HG03175 (cell line): ENCODE data around the gene NUMA1.

Source experiments
- ATAC-seq: cut with Tn5 transposase; IDR thresholded peaks from one replicate; pipeline ENCODE4 v1.9.1; 2021; ENCODE audit warnings: mild to moderate bottlenecking, moderate library complexity; ENCODE audit not compliant: unreplicated experiment

Gene NUMA1

GRCh38 chr11:72102946-72103753 lies 22.8 kb upstream of the NUMA1 start, which contains the start of gene LAMTOR1:
Gene LAMTOR1, minus strand, starts transcription at chr11:72103297. Its CDS starts 73 bp downstream, at chr11:72103224.
- ATAC-seq = peak; percentile 92

GRCh38 chr11:72102631-72102945 lies 22.2 kb upstream of the NUMA1 start:
- no peak for ATAC-seq

GRCh38 chr11:72102162-72102561 lies 21.8 kb upstream of the NUMA1 start:
- ATAC-seq = no peak

- ATAC-seq = no peak
Observed at GRCh38 chr11:72100462-72100861, 20.1 kb upstream of the NUMA1 start.

DNA sequence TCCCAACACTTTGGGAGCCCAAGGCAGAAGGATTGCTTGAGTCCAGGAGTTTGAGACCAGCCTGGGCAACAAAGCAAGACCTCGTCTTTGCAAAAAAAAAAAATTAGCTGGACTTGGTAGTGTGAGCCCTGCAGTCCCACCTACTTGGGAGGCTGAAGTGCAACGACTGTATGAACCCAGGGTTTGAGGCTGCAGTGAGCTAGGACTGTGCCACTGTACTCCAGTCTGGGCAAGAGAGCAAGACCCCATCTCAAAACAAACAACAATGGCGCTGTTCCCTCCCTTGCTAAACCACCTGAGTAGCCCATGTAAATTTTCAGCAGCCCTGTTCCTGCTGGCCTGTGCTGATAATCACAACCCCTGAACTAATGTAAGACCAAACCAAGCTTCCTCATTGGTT lies 19.7 kb upstream of the NUMA1 start:
- ATAC-seq = no peak

GRCh38 chr11:72098741-72099140 lies 18.4 kb upstream of the NUMA1 start:
- no peak for ATAC-seq

GRCh38 chr11:72091292-72091691 lies 10.9 kb upstream of the NUMA1 start:
- ATAC-seq = no peak

- ATAC-seq = no peak
Observed at GRCh38 chr11:72088076-72088808, 7.9 kb upstream of the NUMA1 start.

GRCh38 chr11:72085621-72086351 lies 5.4 kb upstream of the NUMA1 start:
- no peak for ATAC-seq

GRCh38 chr11:72084965-72085364 lies 4.6 kb upstream of the NUMA1 start:
- ATAC-seq = no peak

- ATAC-seq = no peak
Observed at GRCh38 chr11:72084076-72084475, 3.7 kb upstream of the NUMA1 start.

DNA sequence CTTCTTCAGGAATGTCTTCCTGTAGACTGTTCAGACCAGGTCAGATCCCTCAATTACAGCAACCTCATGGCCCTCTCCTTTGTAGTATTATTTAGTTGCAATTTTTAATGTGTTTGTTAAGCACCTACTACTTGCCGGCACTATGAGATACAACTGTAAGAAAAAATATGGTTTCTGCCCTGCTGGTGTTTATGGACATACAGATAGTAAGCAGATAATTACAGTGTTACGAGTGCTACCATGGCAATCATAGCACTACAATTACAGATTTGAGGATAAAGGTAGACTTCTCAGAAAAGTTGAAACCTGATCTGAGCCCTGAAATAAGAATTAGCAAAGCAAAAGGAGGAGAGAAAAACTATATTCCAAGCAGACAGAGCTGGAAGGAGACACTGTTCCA lies 3.1 kb upstream of the NUMA1 start:
- ATAC-seq = no peak

GRCh38 chr11:72081821-72082453 lies 1.6 kb upstream of the NUMA1 start:
- ATAC-seq = no peak

GRCh38 chr11:72081184-72081644 lies 872 bp upstream of the NUMA1 start:
- no peak for ATAC-seq

DNA sequence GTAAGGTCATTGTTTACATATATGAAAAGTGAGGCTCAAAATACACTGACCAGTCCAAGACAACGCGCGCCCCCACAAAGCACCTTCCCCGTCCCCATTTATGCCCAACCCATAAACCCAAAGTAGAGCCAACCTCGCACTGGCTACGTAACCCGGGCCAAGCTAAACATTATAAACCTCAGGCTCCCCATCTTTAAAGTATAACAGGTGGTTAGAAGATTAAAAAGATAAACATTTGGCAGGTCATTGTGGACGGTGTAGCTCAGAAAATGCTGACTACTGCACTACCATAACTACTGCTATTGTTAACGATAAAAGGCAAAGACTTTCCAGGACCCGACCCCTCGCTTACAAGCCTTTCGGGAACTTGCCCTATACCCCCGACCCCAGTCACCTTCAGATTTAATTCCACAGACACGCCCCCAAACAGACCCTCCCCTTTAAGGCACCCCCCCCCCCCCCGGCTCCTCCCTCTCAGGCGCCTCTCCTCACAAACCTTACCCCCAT lies 470 bp downstream of the NUMA1 start:
- ATAC-seq = no peak

GRCh38 chr11:72078477-72078876 lies 1.9 kb downstream of the NUMA1 start:
- ATAC-seq = no peak

- ATAC-seq = no peak
Observed at GRCh38 chr11:72075756-72076155, 4.6 kb downstream of the NUMA1 start.

DNA sequence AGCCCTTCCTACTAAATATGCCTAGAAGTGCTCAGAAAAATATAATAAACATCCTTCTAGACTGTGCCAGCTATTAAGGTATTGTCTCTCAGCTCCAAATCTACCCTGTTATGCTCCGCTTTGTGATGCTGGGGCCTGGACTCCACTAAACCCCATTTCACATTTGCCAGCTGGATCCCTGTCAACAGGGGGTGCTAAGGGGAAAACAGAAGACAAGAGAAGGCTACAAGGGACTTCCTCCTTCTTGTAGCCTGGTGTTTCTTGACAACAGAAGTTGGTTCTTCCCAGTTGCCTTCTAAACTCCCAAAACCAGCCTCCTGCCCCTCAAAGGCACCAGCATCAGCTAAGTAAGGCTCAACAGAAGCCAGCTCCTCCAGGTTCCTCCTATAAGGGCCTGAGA lies 5.2 kb downstream of the NUMA1 start:
- no peak for ATAC-seq

DNA sequence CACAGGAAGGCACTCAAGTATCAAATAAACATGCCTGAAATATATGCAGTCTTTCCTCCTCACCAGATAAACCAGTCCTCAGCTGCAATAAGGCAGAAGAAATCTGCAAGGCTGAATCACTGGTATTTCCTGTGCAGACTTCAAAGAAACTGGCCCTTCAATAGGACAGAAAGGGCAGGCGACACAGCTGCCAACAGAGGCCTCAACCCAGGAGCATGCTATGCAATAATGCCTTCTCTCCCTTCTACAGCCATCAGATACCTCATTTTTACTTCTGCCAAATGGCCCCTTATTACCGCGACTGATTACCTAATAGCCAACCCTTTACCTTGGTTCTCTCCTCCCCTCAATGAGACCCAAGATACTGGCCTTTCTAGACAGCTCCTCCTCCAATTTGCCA lies 8.0 kb downstream of the NUMA1 start:
- no peak for ATAC-seq

DNA sequence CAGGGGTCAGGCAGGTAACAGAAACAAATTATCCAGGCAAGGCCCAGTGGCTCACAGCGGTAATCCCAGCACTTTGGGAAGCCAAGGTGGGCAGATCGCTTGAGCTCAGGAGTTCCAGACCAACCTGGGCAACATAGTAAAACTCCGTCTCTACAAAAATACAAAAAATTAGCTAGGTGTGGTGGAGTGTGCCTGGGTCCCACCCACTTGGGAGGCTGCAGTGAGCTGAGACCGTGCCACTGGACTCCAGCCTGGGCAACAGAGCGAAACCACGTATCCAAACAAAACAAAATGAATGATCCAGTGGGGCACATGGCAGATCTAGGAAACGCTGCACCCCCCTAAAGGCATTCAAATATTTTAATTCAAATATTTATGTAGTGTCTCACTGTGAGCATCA lies 9.9 kb downstream of the NUMA1 start:
- ATAC-seq = no peak

GRCh38 chr11:72069787-72070251 lies 10.5 kb downstream of the NUMA1 start:
- ATAC-seq = peak; percentile 64
